ENCODE results near the gene WDFY1.

WDFY1 gene

GRCh38 chr2:223868005-223868404 lies 77.1 kb downstream of the WDFY1 start:
- TF ChIP-seq CTCF (IDR thresholded peaks at IDR 0.05; ENCODE audit: control insufficient read depth, insufficient read depth, low read depth, low read length, missing control alignments), result no peak
- no peak overlapping the region for H3K4me3 ChIP-seq (ENCODE audit: control insufficient read depth, low read depth, low read length)
- DNase-seq (ENCODE audit: low read depth), result no peak

GRCh38 chr2:223865907-223866508 lies 79.1 kb downstream of the WDFY1 start:
- H3K4me3 ChIP-seq (ENCODE audit: control insufficient read depth, low read depth, low read length), result no peak overlapping the region
- DNase-seq (ENCODE audit: low read depth), result no peak
- no peak for TF ChIP-seq CTCF (IDR thresholded peaks at IDR 0.05; ENCODE audit: control insufficient read depth, insufficient read depth, low read depth, low read length, missing control alignments)

- H3K4me3 ChIP-seq (ENCODE audit: control insufficient read depth, low read depth, low read length), result no peak overlapping the region
- TF ChIP-seq CTCF (IDR thresholded peaks at IDR 0.05; ENCODE audit: control insufficient read depth, insufficient read depth, low read depth, low read length, missing control alignments), result no peak
- DNase-seq (ENCODE audit: low read depth), result no peak
These were observed 80.0 kb downstream of the WDFY1 start for GRCh38 chr2:223865124-223865523.

- H3K4me3 ChIP-seq (ENCODE audit: control insufficient read depth, low read depth, low read length), result no peak overlapping the region
- TF ChIP-seq CTCF (IDR thresholded peaks at IDR 0.05; ENCODE audit: control insufficient read depth, insufficient read depth, low read depth, low read length, missing control alignments), result no peak
- no peak for DNase-seq (ENCODE audit: low read depth)
These were observed 81.6 kb downstream of the WDFY1 start for GRCh38 chr2:223863491-223863890.

- peak; percentile 38 for DNase-seq (ENCODE audit: low read depth)
- no peak for TF ChIP-seq CTCF (IDR thresholded peaks at IDR 0.05; ENCODE audit: control insufficient read depth, insufficient read depth, low read depth, low read length, missing control alignments)
- H3K4me3 ChIP-seq (ENCODE audit: control insufficient read depth, low read depth, low read length), result no peak overlapping the region
These were observed 84.1 kb downstream of the WDFY1 start for GRCh38 chr2:223860809-223861738.

- DNase-seq (ENCODE audit: low read depth), result no peak
These were observed 86.1 kb downstream of the WDFY1 start for GRCh38 chr2:223859070-223859469.

More at GRCh38 chr2:223859070-223859469, 86.1 kb downstream of the WDFY1 start:
- TF ChIP-seq CTCF (IDR thresholded peaks at IDR 0.05; ENCODE audit: control insufficient read depth, insufficient read depth, low read depth, low read length, missing control alignments), result no peak
- no peak overlapping the region for H3K4me3 ChIP-seq (ENCODE audit: control insufficient read depth, low read depth, low read length)
